Fibroblast of skin of right quadriceps (primary cell): Measurements from ENCODE around the gene PPP2R5A.
"Not testable (repeated sequence)": the region's sequence is repeated elsewhere in the genome, so short reads cannot be mapped to it uniquely, and the experiment has no call there.

Experiments
- DNase-seq: peaks from one replicate; pipeline ENCODE4 v3.0.0-alpha.2; 2013

Gene PPP2R5A

DNA sequence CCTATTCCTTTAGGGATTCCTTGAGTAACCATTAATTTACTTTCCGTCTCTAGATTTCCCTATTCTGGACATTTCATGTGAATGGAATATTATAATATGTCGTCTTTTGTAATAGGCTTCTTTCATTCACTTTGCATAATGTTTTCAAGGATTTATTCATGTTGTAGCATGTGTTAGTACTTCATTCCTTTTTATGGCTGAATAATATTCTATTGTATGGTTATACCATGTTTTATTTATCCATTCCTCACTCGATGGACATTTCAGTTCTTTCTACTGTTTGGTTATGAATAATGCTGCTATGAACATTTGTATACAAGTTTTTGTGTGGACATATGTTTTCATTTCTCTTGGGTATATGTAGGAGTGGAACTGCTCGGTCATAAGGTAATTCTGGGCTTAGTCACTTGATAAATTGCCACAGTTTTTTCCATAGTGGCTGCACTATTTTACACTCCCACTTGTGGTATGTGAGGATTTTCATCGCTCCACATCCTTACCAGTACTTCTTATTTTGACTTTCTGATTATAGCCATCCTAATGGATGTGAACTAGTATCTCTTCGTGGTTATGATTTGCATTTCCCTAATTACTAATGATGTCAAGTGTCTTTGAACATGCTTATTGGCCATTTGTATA is 17.7 kb downstream of the PPP2R5A start:
- peak; percentile 73 for DNase-seq

DNA sequence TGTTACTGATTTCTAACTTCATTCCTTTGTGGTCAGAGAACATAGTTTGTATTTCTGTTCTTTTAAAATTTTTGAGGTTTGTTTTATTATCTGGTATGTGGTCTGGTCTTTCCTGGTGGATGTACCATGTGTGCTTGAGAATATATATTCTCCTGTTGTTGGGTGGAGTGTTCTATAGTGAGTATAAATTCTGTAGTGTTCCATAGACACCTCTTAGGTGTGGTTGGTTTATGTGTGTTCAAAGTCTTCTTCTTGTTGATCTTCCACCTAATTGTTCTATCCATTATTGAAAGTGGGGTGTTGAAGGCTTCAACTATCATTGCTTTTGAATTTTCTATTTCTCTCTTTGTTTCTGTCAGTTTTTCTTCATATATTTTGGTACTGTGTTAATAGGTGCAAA is 20.1 kb downstream of the PPP2R5A start:
- no peak for DNase-seq

- DNase-seq, result not testable (repeated sequence)
These were observed 20.8 kb downstream of the PPP2R5A start for GRCh38 chr1:212305984-212306452.

DNA sequence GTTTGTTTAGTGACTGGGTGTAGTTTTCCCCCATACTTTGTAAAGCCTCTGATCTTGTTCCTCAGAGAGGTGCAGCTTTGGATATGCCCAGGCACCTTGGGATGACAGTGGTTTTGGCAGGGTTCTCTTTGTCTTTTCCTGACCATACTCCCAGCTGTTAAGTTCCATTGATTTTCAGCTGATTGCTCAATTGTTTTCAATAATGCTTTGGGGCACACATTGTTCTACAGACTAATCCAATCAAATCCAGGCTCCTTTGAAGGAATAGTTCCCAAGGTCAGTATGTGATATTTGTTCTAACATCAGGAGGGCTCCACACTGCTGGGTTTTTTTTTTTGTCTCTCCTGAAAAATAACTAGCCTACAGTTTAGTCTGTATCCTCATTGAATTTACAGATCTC is 24.8 kb downstream of the PPP2R5A start:
- DNase-seq, result no peak

GRCh38 chr1:212310383-212310782 is 25.2 kb downstream of the PPP2R5A start:
- no peak for DNase-seq

- DNase-seq, result peak; percentile 46
These were observed 26.8 kb downstream of the PPP2R5A start for GRCh38 chr1:212311836-212312497.

DNA sequence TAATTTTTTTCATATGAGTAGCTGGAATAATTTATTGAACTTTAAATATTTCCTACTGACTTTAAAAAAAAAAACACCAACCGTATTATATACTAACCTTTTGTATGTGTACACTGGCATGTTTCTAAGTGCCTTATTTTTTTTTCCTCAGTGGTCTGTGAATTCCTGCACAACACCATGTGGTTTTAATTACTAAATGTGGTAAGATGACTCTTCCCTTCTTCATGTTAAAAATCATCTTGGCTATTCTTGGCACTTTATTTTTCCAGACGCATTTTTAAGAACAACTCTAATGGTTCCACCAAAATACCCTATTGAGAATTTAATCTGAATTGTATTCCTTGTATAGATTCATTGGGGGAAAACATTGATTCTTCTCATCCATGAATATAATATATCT is 28.4 kb downstream of the PPP2R5A start:
- DNase-seq, result peak; percentile 91

GRCh38 chr1:212315184-212315583 is 30.0 kb downstream of the PPP2R5A start:
- no peak for DNase-seq

- peak; percentile 25 for DNase-seq
These were observed 30.7 kb downstream of the PPP2R5A start for GRCh38 chr1:212315907-212316306.

DNA sequence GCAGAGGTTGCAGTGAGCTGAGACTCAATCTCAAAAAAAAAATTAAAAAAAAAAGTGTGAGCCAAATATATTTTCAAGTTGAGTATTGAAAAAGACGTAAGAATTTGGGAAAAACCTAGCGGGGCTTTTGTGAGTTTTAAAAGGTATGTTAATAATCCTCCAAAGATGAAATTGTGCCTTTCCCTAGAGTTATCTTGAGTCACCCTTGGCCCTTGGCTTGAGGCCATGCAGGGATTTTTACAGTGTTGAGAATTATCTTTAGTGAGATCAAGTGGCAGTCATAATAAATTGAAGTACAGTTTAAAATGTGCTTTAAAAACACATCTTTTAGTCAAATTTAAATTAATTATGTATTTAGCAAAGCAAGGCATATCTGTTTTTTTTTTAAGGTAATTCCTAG is 32.7 kb downstream of the PPP2R5A start:
- DNase-seq, result no peak

DNA sequence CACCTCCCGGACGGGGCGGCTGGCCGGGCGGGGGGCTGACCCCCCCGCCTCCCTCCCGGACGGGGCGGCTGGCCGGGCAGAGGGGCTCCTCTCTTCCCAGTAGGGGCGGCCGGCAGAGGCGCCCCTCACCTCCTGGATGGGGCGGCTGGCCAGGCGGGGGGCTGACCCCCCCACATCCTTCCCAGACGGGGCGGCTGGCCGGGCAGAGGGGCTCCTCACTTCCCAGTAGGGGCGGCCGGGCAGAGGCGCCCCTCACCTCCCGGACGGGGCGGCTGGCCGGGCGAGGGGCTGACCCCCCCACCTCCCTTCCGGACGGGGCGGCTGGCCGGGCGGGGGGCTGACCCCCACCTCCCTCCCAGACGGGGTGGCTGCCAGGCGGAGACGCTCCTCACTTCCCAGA is 35.8 kb downstream of the PPP2R5A start:
- not testable (repeated sequence) for DNase-seq

DNA sequence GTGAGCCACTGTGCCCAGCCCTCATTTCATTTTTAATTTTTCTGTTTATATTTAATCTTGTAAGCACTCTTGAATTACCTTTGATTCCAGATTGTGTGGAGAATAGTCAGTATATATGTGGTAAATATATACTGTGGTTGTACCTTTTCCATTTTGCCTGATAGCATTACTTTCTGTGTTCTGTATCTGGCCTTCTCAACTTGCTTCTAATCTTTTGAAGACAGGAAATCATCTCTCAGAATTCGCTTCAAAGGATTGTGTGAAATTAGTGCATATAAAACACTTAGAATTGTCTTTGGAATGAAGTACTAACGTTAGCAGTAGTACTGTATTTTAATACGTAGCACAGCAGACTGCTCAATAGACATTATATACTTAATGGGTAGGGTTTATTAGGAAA is 37.9 kb downstream of the PPP2R5A start:
- no peak for DNase-seq

DNA sequence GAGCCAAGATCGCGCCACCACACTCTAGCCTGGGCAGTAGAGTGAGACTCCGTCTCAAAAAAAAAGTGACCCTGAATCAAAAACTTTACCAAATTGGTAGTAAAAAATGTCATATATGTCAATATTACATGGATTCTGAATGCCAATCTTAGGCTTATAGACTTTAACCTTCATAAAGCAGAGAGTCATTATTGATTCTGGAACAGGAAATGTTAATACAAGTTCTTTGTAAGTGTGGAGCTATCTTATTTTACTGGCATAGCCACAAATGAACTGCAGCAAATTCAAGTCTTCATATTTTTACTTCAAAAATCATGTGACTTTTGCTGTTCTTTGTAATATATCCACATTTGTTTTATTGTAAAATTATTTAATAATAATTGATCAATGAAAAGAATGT is 41.3 kb downstream of the PPP2R5A start:
- no peak for DNase-seq

DNA sequence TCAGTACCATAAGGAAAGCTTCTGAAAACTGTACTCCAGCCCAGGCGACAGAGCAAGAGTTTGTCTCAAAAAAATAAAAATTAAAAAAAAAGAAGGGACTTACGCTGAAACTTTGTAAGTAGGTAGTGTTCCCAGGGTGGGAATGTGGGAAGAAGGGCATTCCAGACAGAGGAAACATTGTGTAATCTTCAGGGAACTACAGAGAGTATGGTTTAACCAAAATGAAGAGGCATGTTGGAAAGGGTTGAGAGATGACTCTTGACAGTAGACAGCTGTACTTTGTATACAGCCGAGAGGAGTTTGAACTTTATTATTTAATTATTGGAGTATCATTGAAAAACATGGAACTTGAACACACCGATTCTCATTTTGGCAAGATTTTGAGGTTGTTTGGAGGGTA is 43.0 kb downstream of the PPP2R5A start:
- peak; percentile 22 for DNase-seq

- no peak for DNase-seq
These were observed 43.9 kb downstream of the PPP2R5A start for GRCh38 chr1:212329105-212329504.

- no peak for DNase-seq
These were observed 55.9 kb downstream of the PPP2R5A start for GRCh38 chr1:212341090-212341489.

- no peak for DNase-seq
These were observed 59.7 kb downstream of the PPP2R5A start for GRCh38 chr1:212344905-212345304.

- DNase-seq, result peak; percentile 56
These were observed 61.4 kb downstream of the PPP2R5A start for GRCh38 chr1:212346601-212347000.

DNA sequence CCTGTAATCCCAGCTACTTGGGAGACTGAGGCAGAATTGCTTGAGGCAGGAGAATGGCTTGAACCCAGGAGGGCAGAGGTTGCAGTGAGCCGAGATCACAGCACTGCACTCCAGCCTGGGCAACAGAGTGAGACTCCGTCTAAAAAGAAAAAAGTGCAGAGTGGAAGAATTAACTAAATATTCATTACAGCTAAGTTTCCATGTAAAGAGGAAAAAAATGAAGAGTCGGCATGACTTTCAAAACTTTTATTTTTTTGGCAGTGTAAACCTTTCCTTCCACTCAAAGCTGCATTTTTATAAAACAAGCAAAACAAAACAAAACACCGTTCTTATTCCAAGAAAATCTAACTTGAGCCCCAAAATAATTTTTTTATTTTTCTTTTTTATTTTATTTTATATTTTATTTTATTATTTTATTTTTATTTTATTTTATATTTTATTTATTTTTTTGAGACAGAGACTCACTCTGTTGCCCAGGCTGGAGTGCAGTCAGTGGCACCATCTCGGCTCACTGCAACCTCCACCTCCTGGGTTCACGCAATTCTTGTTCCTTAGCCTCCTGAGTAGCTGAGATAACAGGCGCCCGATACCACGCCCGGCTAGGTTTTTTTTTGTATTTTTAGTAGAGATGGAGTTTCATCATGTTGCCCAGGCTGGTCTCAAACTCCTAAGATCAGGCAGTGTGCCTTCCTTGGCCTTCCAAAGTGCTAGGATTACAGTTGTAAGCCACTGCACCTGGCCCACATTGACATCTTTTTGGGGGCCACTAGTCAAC is 66.6 kb downstream of the PPP2R5A start:
- DNase-seq, result no peak

- DNase-seq, result peak; percentile 17
These were observed 68.0 kb downstream of the PPP2R5A start for GRCh38 chr1:212353181-212353580.

DNA sequence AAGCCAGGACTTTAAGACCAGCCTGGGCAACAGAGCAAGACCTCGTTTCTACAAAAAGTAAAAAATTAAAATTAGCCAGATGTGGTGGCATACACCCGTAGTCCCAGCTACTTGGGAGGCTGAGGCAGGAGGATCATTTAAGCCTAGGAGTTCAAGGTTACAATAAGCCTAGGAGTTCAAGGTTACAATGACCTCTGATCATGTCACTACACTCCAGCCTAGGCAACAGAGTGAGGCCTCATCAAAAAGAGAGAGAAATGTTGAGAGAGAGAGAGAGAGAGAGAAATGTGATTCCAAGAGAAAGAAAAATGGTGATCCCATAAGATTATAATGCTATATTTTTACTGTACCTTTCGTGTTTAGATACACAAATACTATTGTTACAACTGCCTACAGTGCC is 69.3 kb downstream of the PPP2R5A start:
- no peak for DNase-seq

- DNase-seq, result peak; percentile 86
These were observed 70.2 kb downstream of the PPP2R5A start for GRCh38 chr1:212355230-212355969.

GRCh38 chr1:212359794-212360479 is 74.7 kb downstream of the PPP2R5A start:
- no peak for DNase-seq
